ENCODE measurements around the gene ST8SIA1.

ST8SIA1 gene

DNA sequence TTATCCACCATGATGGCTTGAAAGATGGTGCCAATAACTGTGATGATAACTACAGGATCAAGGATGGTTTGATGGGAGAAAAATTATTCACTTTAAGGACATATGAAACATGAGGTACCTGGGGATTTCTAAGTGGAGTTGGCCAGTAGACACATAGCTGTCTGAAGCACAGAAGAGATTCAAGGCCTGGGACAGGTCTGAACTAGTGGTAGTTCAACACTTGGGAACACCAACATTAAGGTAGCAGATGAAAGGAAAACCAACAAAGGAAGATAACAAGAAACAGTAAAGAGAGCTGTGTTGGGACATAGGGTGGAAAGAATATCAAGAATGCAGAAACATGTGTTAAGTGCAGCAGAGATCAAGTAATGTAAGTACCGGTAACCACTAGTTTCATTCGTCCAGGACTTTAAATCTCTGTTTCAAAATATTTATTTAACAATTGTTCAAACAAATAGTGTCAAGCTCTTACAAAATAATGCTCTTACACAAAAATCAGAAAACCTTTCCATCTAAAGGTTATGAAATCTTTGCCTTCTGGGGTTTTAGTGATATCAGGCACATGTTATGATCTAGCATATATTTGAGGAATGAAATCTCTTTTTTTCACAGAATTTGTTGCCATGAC lies 104.7 kb downstream of the ST8SIA1 start:
- DNase-seq: no peak
- TF ChIP-seq POLR2A (IDR thresholded peaks at IDR 0.05; ENCODE audit: low read length): no peak
- no peak for TF ChIP-seq GATA1 (IDR thresholded peaks at IDR 0.05; ENCODE audit: low read depth, low read length)

DNA sequence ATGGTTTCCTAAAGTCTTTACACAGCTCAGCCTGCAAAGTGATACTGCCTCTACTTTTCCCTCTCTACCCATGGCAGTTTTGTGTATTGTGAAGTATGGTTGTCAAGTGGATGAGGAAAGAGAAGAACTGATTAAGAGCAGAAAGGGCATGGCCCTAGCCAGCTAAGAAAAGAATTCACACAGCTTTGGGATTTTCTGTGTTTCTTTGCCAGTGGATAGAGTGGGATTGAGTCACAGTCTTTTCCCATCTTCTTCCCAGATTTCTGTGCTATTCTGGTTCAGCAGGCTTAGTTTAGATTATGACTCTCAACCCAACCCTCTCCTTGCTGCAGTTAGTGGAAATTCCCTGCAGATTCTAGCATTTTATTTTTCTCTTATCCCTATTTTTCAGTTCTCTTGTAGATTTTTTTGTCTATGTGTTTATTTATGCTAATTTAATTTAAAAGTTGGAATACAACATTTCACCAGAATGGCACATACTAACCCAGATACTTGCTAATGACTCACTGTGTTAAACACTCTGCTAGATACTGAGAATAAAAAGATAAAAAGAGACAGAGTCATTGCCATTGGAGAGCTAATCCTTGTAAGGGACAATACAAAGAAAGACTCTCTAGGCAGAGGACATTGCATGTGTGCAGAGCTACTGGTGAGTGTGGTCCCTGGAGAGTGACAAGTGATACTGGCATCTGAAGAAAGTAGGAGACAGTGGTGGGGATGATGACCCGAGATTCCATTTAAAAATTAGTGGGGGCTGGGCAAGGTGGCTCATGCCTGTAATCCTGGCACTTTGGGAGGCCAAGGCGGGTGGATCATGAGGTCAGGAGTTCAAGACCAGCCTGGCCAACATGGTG lies 106.3 kb downstream of the ST8SIA1 start:
- TF ChIP-seq POLR2A (IDR thresholded peaks at IDR 0.05; ENCODE audit: low read length) (no peak), GATA1 (IDR thresholded peaks at IDR 0.05; ENCODE audit: low read depth, low read length) (no peak)
- DNase-seq: no peak

DNA sequence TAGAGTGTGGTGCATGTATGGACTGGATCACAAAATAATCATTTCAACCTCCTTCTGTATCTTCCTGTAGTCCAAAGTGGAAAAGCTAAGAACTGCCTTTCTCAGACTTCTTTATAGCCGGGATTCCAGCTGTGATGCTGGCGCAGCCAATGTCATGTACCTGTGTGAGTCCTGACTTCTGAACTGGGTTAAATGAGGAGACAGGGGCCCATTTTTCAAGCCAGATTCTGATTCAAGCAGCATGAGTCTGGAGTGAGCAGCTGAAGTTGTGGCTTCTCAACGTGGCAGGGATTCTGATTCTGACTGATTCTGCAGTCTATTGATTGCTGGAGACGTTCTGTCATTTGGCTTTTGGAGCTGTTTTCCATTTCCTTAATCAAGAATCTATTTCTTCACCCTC lies 111.2 kb downstream of the ST8SIA1 start:
- DNase-seq: no peak
- TF ChIP-seq GATA1 (IDR thresholded peaks at IDR 0.05; ENCODE audit: low read depth, low read length): no peak
- no peak for TF ChIP-seq POLR2A (IDR thresholded peaks at IDR 0.05; ENCODE audit: low read length)

DNA sequence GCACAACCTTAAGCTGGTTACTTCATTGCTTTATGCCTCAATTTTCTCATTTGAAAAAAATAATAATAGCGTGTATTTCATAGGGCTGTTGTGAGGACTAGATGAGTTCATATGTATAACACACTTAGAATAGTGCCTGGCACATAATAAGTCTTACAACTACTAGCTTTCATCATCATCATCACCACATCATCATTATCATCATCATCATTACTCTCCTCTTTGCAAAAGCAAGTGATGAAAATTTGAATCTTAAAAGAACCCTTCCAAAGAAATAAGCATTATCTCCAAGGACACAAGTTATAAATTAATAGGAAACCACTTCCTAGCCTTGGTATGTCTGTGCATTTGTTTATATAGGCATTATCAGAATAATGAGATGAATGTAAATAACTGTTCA lies 117.0 kb downstream of the ST8SIA1 start:
- TF ChIP-seq POLR2A (IDR thresholded peaks at IDR 0.05; ENCODE audit: low read length) (no peak), GATA1 (IDR thresholded peaks at IDR 0.05; ENCODE audit: low read depth, low read length) (no peak)
- no peak for DNase-seq

DNA sequence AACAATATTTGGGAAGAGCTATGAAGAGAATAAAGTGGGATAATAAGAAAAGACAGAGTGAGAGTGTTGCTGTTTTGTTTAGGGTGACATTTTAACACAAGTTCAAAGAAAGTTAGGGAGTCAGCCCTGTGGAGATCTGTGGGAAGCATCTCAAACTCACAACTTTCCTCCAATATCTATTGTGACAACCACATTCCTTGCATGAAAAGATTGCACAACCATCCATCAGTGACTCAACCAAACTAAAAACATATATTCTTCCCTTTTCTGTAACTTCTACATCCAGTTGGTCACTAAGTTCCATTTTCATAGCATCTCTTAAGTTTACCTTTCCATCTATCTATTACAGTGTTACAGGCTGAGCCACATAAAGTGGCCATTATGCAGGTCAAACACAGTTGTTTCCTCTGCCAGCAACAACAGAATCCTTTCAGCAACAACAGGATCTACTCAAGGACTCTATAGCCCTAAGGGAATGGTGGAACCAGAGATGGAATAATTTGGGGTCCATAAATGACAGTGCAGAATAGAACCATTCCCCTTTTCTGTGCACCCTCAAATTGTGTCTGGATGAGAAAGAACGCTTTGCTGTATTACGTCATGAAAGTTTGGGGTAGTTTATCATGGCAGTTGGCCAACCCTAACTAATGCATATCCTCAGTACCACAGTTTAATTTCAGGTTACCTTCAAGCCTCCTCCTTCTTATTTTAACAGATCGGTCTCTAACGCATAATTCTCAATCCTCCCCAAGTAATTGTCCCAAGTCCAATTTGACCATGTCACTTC lies 118.8 kb downstream of the ST8SIA1 start:
- no peak for DNase-seq
- TF ChIP-seq POLR2A (IDR thresholded peaks at IDR 0.05; ENCODE audit: low read length): no peak
- TF ChIP-seq GATA1 (IDR thresholded peaks at IDR 0.05; ENCODE audit: low read depth, low read length): no peak

DNA sequence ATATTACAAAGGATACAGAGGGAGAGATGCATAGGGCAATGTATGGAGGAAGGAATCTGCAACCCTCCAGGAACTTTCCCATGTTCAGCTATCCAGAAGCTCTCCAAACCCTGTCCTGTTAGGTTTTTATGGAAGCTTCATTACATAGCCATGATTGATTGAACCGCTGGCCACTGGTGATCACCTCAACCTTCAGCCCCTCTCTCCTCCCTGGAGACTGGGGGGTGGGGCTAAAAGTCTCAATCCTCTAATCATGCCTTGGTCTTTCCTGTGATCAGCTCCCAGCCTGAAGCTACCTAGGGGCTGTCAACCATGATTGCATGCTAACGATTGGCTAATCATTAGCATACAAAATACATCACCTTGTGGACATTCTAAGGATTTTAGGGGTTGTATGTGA lies 123.4 kb downstream of the ST8SIA1 start:
- DNase-seq: no peak
- TF ChIP-seq GATA1 (IDR thresholded peaks at IDR 0.05; ENCODE audit: low read depth, low read length) (no peak), POLR2A (IDR thresholded peaks at IDR 0.05; ENCODE audit: low read length) (no peak)

DNA sequence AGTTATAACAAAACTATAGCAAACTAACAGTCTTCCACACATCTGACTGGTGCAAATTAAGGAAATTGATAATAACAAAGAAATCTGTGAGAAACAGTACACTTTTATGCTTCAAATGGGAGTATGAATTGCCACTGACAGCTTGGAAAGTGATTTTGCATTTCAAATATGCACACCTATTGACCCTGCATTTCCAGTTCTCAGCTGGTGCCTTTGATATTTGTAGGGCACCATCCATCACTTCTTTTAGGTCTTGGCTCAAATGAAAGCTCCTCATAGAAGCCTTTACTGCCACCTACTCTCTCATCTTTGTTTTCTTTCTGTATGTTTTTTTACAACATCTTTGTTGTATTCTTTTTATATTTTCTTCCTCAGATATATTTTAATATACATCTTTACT lies 125.1 kb downstream of the ST8SIA1 start:
- no peak for TF ChIP-seq GATA1 (IDR thresholded peaks at IDR 0.05; ENCODE audit: low read depth, low read length)
- no peak for TF ChIP-seq POLR2A (IDR thresholded peaks at IDR 0.05; ENCODE audit: low read length)
- DNase-seq: no peak

DNA sequence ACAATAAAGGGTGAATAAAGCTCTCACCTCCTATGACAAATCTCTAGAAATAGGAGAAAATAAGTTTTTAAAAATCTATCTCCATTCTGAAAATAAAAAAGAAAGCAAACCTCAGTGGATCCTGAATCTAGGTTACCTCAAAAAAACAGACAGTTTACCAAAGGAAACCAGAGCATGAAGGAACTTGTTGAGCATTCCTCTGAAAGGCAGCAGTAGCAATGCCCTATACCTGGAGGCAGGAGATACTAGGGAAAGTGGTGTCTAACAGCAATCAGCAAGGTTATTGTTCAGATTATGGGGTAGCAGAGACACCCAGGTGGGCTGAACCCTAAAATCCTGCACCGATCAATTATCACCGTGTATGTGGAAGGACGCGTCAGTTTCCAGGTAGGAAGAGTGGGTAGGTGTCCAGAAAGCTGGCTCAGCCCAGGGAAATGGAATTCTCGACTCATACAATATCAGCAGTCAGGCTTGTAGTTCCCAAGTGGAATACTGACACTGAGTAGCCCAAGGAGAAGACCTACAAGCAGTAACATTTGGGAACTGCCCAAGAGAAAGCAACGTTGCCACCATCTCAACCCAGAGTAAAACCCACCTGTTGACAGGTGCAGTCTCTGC lies 128.3 kb downstream of the ST8SIA1 start:
- TF ChIP-seq POLR2A (IDR thresholded peaks at IDR 0.05; ENCODE audit: low read length) (no peak), GATA1 (IDR thresholded peaks at IDR 0.05; ENCODE audit: low read depth, low read length) (no peak)
- DNase-seq: no peak

DNA sequence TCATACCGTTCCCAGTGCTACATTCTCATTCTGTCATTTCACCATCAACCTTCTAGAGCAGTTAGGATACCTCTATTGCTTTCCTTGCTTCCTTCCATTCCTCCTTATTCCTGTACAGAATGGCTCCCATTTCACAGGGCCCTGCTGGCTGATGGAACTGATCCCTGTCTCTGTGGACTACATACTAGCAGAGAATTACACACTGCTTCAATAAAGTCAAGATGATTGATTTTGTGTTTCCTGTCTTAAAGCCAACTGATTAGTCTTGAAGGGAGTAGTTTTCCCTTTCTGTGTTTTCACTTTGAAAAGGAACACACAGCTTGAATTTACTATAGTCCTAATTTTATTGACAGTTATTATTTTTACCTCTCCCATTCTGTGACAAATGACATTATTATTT lies 130.1 kb downstream of the ST8SIA1 start:
- TF ChIP-seq POLR2A (IDR thresholded peaks at IDR 0.05; ENCODE audit: low read length) (no peak), GATA1 (IDR thresholded peaks at IDR 0.05; ENCODE audit: low read depth, low read length) (no peak)
- DNase-seq: no peak

DNA sequence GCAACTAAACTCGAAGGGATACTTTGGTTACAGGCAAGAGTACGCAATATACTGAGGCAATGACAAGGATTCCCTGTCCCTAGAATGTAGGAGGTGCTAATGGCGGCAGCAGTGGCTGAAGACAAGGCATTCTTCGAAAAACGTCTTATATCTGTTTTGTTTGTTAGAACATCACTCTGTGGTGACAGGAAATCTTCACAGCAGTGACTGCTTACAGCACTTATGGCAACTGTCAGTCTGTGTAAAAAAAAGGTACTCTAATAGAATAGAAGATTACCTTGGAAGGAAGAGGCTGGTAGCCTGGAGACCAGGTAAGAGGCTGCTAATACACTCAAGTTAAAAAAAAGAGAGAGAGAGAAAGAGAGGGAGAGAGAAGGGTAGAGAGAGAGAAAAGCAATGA lies 131.7 kb downstream of the ST8SIA1 start:
- no peak for TF ChIP-seq GATA1 (IDR thresholded peaks at IDR 0.05; ENCODE audit: low read depth, low read length)
- no peak for TF ChIP-seq POLR2A (IDR thresholded peaks at IDR 0.05; ENCODE audit: low read length)
- no peak for DNase-seq

DNA sequence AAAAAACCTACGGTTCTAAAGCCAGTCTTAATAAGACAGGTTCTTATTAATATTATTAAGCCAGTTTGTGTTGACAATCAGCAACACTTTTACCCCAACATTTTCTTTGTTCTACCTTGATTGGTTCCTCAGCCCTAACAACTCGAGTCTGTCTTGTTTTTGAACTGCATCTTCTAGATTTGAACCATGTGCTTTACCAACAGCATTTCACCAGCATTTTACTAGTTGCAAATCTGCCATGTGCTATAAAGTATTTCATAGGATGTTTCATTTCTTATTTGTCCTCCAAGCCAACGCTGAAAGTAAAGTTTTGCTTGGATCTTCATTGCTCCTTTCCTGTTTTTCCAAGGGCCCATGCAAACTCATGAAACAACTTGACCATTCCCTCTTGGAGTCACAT lies 133.4 kb downstream of the ST8SIA1 start:
- TF ChIP-seq GATA1 (IDR thresholded peaks at IDR 0.05; ENCODE audit: low read depth, low read length): no peak
- TF ChIP-seq POLR2A (IDR thresholded peaks at IDR 0.05; ENCODE audit: low read length): no peak
- DNase-seq: no peak

DNA sequence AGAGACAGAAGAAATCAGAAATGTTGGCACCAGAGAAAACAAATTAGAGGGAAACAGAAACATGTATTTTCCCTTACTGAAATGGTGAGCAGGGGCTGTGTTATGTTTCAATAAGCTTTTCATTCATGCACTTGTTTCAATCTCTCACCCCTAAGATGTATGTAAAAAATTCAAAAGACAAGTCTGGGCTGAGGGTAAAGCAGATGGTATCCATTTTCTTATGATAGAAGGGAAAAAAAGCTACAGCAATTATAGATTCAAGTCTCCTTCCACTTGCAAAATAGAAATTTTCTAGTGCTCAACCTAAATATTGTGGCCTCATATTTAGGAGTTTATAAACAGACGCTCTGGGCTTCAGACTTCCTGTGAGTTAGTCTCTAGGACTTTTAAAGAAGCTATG lies 138.3 kb downstream of the ST8SIA1 start:
- TF ChIP-seq GATA1 (IDR thresholded peaks at IDR 0.05; ENCODE audit: low read depth, low read length) (no peak), POLR2A (IDR thresholded peaks at IDR 0.05; ENCODE audit: low read length) (no peak)
- DNase-seq: no peak

DNA sequence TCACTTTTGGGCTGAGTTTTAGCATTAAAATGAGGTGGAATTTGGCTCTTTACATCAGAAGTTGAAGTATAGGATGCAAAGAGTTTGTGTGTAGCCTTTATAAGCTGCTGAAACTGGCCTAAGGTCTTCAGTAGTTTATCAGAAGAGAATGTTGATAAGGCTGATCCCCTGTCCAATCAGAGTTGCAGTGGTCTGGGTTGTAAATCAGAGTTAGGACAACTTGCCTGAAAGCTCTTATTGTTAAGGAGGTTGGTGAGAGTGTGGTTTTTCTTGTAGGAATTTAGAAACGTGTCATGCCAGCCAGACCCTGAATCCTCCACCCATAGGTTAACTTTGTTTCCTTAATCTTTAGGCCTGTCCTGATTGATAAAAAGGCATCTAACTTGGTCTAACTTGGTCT lies 143.5 kb downstream of the ST8SIA1 start:
- TF ChIP-seq GATA1 (IDR thresholded peaks at IDR 0.05; ENCODE audit: low read depth, low read length) (no peak), POLR2A (IDR thresholded peaks at IDR 0.05; ENCODE audit: low read length) (no peak)
- DNase-seq: no peak

DNA sequence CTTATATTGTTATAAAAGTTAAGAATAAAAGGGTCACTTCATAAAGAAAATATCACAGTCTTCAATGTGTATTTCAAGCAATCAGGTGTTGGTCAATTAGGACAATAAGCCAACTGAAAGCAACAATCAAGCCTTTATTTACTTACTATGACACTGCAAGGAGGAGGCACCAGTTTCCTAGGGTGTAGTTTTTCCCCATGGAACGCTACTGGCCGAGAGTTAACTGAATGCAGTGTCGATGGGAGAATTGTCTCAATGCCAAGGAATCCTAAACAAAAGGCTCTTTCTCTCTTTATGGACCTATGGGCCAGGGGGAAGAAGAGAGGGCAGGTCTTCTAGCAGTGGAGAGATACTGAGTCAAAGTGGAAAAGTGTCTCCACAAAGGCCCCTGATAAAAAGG lies 146.1 kb downstream of the ST8SIA1 start:
- DNase-seq: no peak
- TF ChIP-seq POLR2A (IDR thresholded peaks at IDR 0.05; ENCODE audit: low read length) (no peak), GATA1 (IDR thresholded peaks at IDR 0.05; ENCODE audit: low read depth, low read length) (no peak)

All from erythroblast (primary cell).